ENCODE results near the gene TTC22. TPM values are rescaled to one million over a fixed set of nuclear protein-coding genes. Genes with fewer than 3 reads are reported as not detected.

TTC22 gene
- total RNA-seq, 1 donor, result 1.9 TPM

DNA sequence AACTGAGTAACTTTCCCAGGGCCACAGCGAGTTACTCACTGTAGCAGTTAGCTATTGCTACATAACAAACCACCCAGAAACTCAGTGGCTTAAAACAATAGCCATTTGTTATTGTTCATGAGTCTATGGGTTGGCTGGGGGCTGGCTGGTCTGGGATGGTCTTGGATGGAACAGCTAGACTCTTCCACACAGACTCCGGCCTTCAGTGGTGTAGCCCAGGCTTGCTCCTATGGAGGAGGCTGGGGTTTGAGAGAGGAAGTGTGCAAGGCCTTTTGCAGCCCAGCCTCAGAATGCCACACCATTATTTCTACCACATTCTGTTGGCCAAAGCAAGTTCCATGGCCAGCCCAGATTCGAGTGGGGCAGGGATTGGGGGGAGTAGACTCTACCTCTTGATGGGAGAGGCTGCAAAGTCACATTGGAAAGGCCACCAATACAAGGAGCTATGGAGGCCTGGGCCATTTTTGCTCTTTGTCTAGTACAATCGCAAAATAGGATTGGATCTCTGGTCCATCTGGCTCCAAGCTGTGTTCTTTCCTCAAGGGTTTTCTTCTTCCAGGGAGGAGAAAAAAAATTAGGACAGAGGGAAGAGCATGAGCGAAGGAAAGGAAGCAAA, 37.5 kb upstream of the TTC22 start:
- Histone ChIP-seq H3K4me3 (ENCODE audit: low read length) (no peak overlapping the region), H3K4me1 (ENCODE audit: insufficient read depth, low read length) (no peaks in the 10 kb centered on the region), H3K27me3 (ENCODE audit: insufficient read depth, low read length) (no peaks in the 10 kb centered on the region), H3K9me3 (ENCODE audit: low read depth, low read length) (no peaks in the 10 kb centered on the region)

- Histone ChIP-seq H3K9me3 (ENCODE audit: low read depth, low read length) (no peaks in the 10 kb centered on the region), H3K4me3 (ENCODE audit: low read length) (no peak overlapping the region), H3K27me3 (ENCODE audit: insufficient read depth, low read length) (no peaks in the 10 kb centered on the region), H3K4me1 (ENCODE audit: insufficient read depth, low read length) (no peaks in the 10 kb centered on the region)
Measured at GRCh38 chr1:54837002-54837853, 36.1 kb upstream of the TTC22 start.

GRCh38 chr1:54836594-54836993, 35.5 kb upstream of the TTC22 start:
- Histone ChIP-seq H3K27me3 (ENCODE audit: insufficient read depth, low read length) (no peaks in the 10 kb centered on the region), H3K4me1 (ENCODE audit: insufficient read depth, low read length) (no peaks in the 10 kb centered on the region), H3K4me3 (ENCODE audit: low read length) (no peak overlapping the region), H3K9me3 (ENCODE audit: low read depth, low read length) (no peaks in the 10 kb centered on the region)

DNA sequence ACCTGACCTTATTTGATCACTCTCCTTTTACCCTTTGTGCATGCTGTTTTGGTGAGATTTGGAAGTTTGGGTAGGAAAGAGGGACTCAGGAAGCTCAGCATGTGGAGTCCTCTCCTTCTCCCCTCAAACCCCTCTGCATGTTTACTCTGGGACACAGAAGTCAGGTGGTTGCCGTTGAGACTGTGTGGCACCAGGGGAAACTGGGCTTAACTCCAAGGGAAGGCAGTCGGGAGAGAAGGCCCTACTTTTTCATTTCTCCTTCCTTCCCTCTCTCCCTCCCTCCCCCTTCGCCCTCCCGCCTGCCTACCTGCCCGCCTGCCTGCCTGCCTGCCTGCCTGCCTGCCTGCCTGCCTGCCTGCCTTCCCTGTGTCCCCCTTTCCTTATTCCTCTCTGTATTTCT, 34.8 kb upstream of the TTC22 start:
- Histone ChIP-seq H3K4me1 (ENCODE audit: insufficient read depth, low read length) (no peaks in the 10 kb centered on the region), H3K9me3 (ENCODE audit: low read depth, low read length) (no peaks in the 10 kb centered on the region), H3K27me3 (ENCODE audit: insufficient read depth, low read length) (no peaks in the 10 kb centered on the region), H3K4me3 (ENCODE audit: low read length) (no peak overlapping the region)

DNA sequence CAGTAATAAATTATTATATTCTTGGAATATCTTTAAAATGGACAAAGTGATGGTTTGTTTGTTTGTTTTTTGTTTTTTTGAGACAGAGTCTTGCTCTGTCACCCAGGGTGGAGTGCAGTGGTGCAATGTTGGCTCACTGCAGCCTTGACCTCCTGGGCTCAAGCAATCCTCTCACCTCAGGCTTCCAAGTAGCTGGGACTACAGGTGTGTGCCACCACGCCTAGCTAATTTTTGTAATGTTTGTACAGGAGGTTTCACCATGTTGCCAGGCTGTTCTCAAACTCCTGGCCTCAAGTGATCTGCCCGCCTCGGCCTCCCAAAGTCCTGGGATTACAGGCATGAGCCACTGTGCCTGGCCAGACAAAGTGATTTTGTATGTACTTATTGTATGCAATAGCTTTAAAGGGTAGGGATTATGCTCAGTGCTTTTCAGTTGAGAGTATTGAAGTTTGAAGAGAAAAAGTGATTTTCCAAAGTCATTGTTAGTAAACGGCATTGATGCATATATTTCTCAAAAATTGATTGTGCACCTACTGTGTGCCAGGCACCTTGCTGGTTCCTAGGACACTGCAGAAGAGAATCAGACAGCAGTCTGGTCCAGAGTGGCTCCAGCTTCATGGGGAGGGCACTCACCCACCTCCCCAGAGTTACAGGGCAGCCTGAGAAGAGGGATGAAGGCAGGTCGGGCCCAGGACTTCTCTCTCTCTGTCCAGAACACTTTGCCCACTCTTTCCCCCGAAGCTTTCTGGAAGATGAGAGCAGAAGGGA, 34.2 kb upstream of the TTC22 start:
- Histone ChIP-seq H3K4me1 (ENCODE audit: insufficient read depth, low read length) (no peaks in the 10 kb centered on the region), H3K27me3 (ENCODE audit: insufficient read depth, low read length) (no peaks in the 10 kb centered on the region), H3K4me3 (ENCODE audit: low read length) (no peak overlapping the region), H3K9me3 (ENCODE audit: low read depth, low read length) (no peaks in the 10 kb centered on the region)

GRCh38 chr1:54834007-54834541, 33.0 kb upstream of the TTC22 start:
- Histone ChIP-seq H3K4me1 (ENCODE audit: insufficient read depth, low read length) (no peaks in the 10 kb centered on the region), H3K9me3 (ENCODE audit: low read depth, low read length) (no peaks in the 10 kb centered on the region), H3K27me3 (ENCODE audit: insufficient read depth, low read length) (no peaks in the 10 kb centered on the region), H3K4me3 (ENCODE audit: low read length) (no peak overlapping the region)

GRCh38 chr1:54833121-54833520, 32.0 kb upstream of the TTC22 start:
- H3K27me3 ChIP-seq (ENCODE audit: insufficient read depth, low read length), result no peaks in the 10 kb centered on the region
- no peaks in the 10 kb centered on the region for H3K4me1 ChIP-seq (ENCODE audit: insufficient read depth, low read length)
- H3K4me3 ChIP-seq (ENCODE audit: low read length), result no peak overlapping the region
- H3K9me3 ChIP-seq (ENCODE audit: low read depth, low read length), result peaks cover 4% of the 10 kb centered on the region

DNA sequence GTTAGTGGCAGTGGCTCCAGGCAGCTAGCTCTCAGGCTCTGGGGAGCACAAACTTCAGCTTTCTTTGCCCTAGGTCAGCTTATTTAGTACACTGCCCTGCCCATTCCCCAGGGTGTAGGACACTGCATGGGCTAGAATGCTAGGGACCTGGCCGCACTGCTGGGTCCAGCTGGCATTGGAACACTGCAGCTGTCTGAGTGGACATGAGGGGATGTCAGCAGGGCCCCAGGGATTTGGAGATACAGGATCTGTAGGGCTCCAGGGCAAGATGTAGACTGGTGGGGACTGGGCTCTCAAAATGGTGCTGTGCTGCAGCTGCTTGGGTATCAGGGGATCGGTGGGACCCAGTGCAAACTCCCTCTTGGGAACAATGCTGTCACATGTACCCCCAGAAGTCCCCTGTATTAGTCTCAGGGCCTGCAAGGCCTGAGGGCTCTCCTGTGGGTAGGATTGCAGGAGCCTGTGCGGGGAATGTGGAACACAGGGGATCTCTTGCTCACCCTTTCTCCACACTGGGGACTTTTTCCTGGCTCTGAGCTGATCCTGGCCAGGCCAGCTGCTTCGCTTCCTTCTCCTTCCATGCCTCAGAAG, 25.2 kb upstream of the TTC22 start:
- Histone ChIP-seq H3K4me1 (ENCODE audit: insufficient read depth, low read length) (no peaks in the 10 kb centered on the region), H3K4me3 (ENCODE audit: low read length) (no peak overlapping the region), H3K27me3 (ENCODE audit: insufficient read depth, low read length) (no peaks in the 10 kb centered on the region), H3K9me3 (ENCODE audit: low read depth, low read length) (peaks cover 21% of the 10 kb centered on the region)

DNA sequence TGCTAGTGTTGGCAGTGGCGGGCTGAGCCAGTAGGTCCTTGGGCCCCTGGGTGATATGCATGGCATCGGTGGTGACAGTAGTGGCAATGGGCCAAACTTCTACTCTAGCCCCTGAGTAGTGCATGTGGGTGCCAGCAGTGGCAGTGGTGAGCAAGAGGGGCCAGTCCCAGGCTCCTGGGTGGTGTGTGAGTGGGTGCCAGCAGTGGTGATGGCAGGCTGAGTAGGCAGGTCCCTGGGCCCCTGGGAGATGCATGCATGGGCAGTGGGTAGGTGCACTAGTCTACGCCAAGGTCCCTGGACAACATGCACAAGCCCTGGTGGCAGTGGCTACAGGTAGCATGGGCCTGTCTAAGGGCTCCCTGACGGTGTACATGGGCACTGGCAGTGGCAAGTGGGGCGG, 24.6 kb upstream of the TTC22 start:
- H3K9me3 ChIP-seq (ENCODE audit: low read depth, low read length), result peaks cover 21% of the 10 kb centered on the region
- H3K27me3 ChIP-seq (ENCODE audit: insufficient read depth, low read length), result no peaks in the 10 kb centered on the region
- H3K4me3 ChIP-seq (ENCODE audit: low read length), result no peak overlapping the region
- H3K4me1 ChIP-seq (ENCODE audit: insufficient read depth, low read length), result no peaks in the 10 kb centered on the region

- Histone ChIP-seq H3K4me3 (ENCODE audit: low read length) (no peak overlapping the region), H3K4me1 (ENCODE audit: insufficient read depth, low read length) (no peaks in the 10 kb centered on the region)
Measured at GRCh38 chr1:54823670-54824069, 22.5 kb upstream of the TTC22 start.

DNA sequence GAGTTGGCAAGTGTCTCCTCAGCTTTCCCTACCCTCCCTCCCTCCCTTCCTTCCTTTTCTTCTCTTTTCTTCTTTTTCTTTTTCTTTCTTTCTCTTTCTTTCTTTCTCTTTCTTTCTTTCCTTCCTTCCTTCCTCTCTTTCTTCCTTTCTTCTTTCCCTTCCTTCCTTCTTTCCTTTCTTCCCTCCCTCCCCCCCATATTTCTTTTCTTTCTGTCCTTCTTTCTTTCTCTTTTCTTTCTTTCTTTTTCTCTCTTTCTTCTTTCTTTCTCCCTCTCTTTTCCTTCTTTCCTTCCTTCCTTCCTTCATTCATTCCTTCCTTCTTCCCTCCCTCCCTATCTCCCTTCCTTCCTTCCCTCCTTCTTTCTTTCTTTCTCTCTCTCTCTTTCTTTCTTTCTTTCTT, 18.6 kb upstream of the TTC22 start:
- no peak overlapping the region for H3K4me3 ChIP-seq (ENCODE audit: low read length)
- H3K27me3 ChIP-seq (ENCODE audit: insufficient read depth, low read length), result no peaks in the 10 kb centered on the region
- no peaks in the 10 kb centered on the region for H3K4me1 ChIP-seq (ENCODE audit: insufficient read depth, low read length)
- peaks cover 12% of the 10 kb centered on the region for H3K9me3 ChIP-seq (ENCODE audit: low read depth, low read length)

More at GRCh38 chr1:54823670-54824069, 22.5 kb upstream of the TTC22 start:
- no peaks in the 10 kb centered on the region for H3K27me3 ChIP-seq (ENCODE audit: insufficient read depth, low read length)
- peaks cover 19% of the 10 kb centered on the region for H3K9me3 ChIP-seq (ENCODE audit: low read depth, low read length)

- Histone ChIP-seq H3K4me1 (ENCODE audit: insufficient read depth, low read length) (no peaks in the 10 kb centered on the region), H3K4me3 (ENCODE audit: low read length) (no peak overlapping the region), H3K27me3 (ENCODE audit: insufficient read depth, low read length) (no peaks in the 10 kb centered on the region), H3K9me3 (ENCODE audit: low read depth, low read length) (peaks cover 12% of the 10 kb centered on the region)
Measured at GRCh38 chr1:54819195-54819536, 18.0 kb upstream of the TTC22 start.

- Histone ChIP-seq H3K27me3 (ENCODE audit: insufficient read depth, low read length) (no peaks in the 10 kb centered on the region), H3K4me1 (ENCODE audit: insufficient read depth, low read length) (no peaks in the 10 kb centered on the region), H3K4me3 (ENCODE audit: low read length) (no peak overlapping the region), H3K9me3 (ENCODE audit: low read depth, low read length) (peaks cover 8% of the 10 kb centered on the region)
Measured at GRCh38 chr1:54818461-54819194, 17.5 kb upstream of the TTC22 start.

DNA sequence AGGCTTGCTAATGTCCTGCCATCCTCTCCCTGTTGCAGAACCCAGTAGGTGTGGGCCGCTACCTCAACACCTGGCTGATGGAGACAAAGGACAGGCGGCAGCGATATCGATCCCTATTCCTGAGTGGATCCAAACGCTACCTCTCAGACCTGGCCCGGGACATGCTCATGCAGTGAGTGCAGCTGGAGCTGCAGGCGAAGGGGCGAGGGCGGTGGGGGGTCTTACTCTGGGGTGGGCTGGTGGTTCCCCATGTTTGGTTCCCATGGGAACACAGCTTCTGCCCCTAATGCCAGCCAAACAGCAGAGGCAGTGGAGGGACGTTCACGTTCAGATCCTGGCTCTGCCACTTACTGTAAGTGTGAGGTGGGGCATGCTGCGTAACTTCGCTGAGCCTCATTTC, 15.8 kb upstream of the TTC22 start:
- Histone ChIP-seq H3K4me1 (ENCODE audit: insufficient read depth, low read length) (no peaks in the 10 kb centered on the region), H3K9me3 (ENCODE audit: low read depth, low read length) (no peaks in the 10 kb centered on the region), H3K4me3 (ENCODE audit: low read length) (no peak overlapping the region), H3K27me3 (ENCODE audit: insufficient read depth, low read length) (no peaks in the 10 kb centered on the region)
